ENCODE data around the gene ANKMY1. TPM values are rescaled to one million over a fixed set of nuclear protein-coding genes. Genes with fewer than 3 reads are reported as not detected.
A peak's percentile ranks its signal among the peaks of the same experiment; 100 is the strongest.
"Not testable (repeated sequence)": the region's sequence is repeated elsewhere in the genome, so short reads cannot be mapped to it uniquely, and the experiment has no call there.

ANKMY1 gene
- total RNA-seq, 4 donors from 2014 or later, result 7.0 to 12.0 (median 8.9) TPM

GRCh38 chr2:240523451-240524281, 34.1 kb downstream of the ANKMY1 start:
- no peak for TF ChIP-seq CTCF (IDR thresholded peaks at IDR 0.05)
- TF ChIP-seq EP300 (IDR thresholded peaks at IDR 0.05), result no peak
- no peak for TF ChIP-seq POLR2A (IDR thresholded peaks at IDR 0.05)
- TF ChIP-seq POLR2AphosphoS5 (IDR thresholded peaks at IDR 0.05), result no peak
- H3K4me1 ChIP-seq, result peaks cover 0 to 17% (median 11%) of the 10 kb centered on the region in 3 donors
- H3K27ac ChIP-seq, result no peak overlapping the region
- H3K36me3 ChIP-seq, result peaks cover 0 to 53% of the 10 kb centered on the region in 2 donors
- no peak for ATAC-seq
- peaks cover 13% of the 10 kb centered on the region for H3K27me3 ChIP-seq
- no peaks in the 10 kb centered on the region for H3K9me3 ChIP-seq
- H3K4me3 ChIP-seq, result no peak overlapping the region
- WGBS, 2 donors (ENCODE audit: low coverage in 1 of 2), result 96% methylated on average over 5 of the region's 32 CpGs; no CpG with 5 or more reads in 1 of the 2 donors

- Histone ChIP-seq H3K4me1 (peaks cover 0 to 17% (median 11%) of the 10 kb centered on the region in 3 donors), H3K27ac (no peak overlapping the region), H3K4me3 (no peak overlapping the region), H3K27me3 (peaks cover 18% of the 10 kb centered on the region), H3K36me3 (peaks cover 0 to 48% of the 10 kb centered on the region in 2 donors), H3K9me3 (no peaks in the 10 kb centered on the region)
- no peak for TF ChIP-seq EP300 (IDR thresholded peaks at IDR 0.05)
- TF ChIP-seq POLR2A (IDR thresholded peaks at IDR 0.05), result no peak
- no peak for TF ChIP-seq CTCF (IDR thresholded peaks at IDR 0.05)
- TF ChIP-seq POLR2AphosphoS5 (IDR thresholded peaks at IDR 0.05), result no peak
- ATAC-seq, result no peak
- WGBS, 2 donors (ENCODE audit: low coverage in 1 of 2), result 73 to 76% methylated on average over 2 to 4 of the region's 12 CpGs
These were observed 35.4 kb downstream of the ANKMY1 start for GRCh38 chr2:240522406-240522805.

- not testable (repeated sequence) for H3K9me3 ChIP-seq, ATAC-seq, H3K27ac ChIP-seq, H3K4me3 ChIP-seq
- WGBS, 2 donors (ENCODE audit: low coverage in 1 of 2), result 92 to 93% methylated on average over 5 of the region's 5 CpGs
- Histone ChIP-seq H3K27me3 (peaks cover 19% of the 10 kb centered on the region), H3K4me1 (peaks cover 0 to 17% (median 11%) of the 10 kb centered on the region in 3 donors), H3K36me3 (peaks cover 0 to 48% of the 10 kb centered on the region in 2 donors)
These were observed 35.9 kb downstream of the ANKMY1 start for GRCh38 chr2:240521885-240522284.

- H3K9me3 ChIP-seq, result no peaks in the 10 kb centered on the region
- H3K4me3 ChIP-seq, result no peak overlapping the region
- no peak overlapping the region for H3K27ac ChIP-seq
- no peak for TF ChIP-seq POLR2AphosphoS5 (IDR thresholded peaks at IDR 0.05)
- no peak for TF ChIP-seq EP300 (IDR thresholded peaks at IDR 0.05)
- no peak for TF ChIP-seq CTCF (IDR thresholded peaks at IDR 0.05)
- no peak for TF ChIP-seq POLR2A (IDR thresholded peaks at IDR 0.05)
- H3K27me3 ChIP-seq, result peaks cover 19% of the 10 kb centered on the region
- 80 to 91% methylated on average over 2 to 9 of the region's 12 CpGs for WGBS, 2 donors (ENCODE audit: low coverage in 1 of 2)
- no peak for ATAC-seq
- H3K36me3 ChIP-seq, result peaks cover 0 to 42% of the 10 kb centered on the region in 2 donors
- H3K4me1 ChIP-seq, result peaks cover 0 to 17% (median 11%) of the 10 kb centered on the region in 3 donors
These were observed 36.8 kb downstream of the ANKMY1 start for GRCh38 chr2:240520974-240521350.

GRCh38 chr2:240520130-240520973, 37.4 kb downstream of the ANKMY1 start:
- peaks cover 0 to 17% (median 11%) of the 10 kb centered on the region in 3 donors for H3K4me1 ChIP-seq
- no peak overlapping the region for H3K27ac ChIP-seq
- H3K36me3 ChIP-seq, result peaks cover 0 to 36% of the 10 kb centered on the region in 2 donors
- no peak for ATAC-seq
- H3K4me3 ChIP-seq, result peak overlapping the region in 1 of 2 donors; percentile 8
- no peaks in the 10 kb centered on the region for H3K9me3 ChIP-seq
- 0% methylated on average over 1 of the region's 52 CpGs; no CpG with 5 or more reads in 1 of the 2 donors for WGBS, 2 donors (ENCODE audit: low coverage in 1 of 2)
- TF ChIP-seq EP300 (IDR thresholded peaks at IDR 0.05), result no peak
- TF ChIP-seq POLR2AphosphoS5 (IDR thresholded peaks at IDR 0.05), result no peak
- no peak for TF ChIP-seq POLR2A (IDR thresholded peaks at IDR 0.05)
- TF ChIP-seq CTCF (IDR thresholded peaks at IDR 0.05), result no peak
- H3K27me3 ChIP-seq, result peaks cover 19% of the 10 kb centered on the region
